Measurements from ENCODE around the gene STRBP. TPM values are rescaled to one million over a fixed set of nuclear protein-coding genes. Genes with fewer than 3 reads are reported as not detected.

The STRBP gene
- total and polyA plus RNA-seq, 12 donors, result 4.2 to 12.4 (median 8.1) TPM

GRCh38 chr9:123255718-123256117 is 12.7 kb downstream of the STRBP start:
- Histone ChIP-seq H3K9me3 (replicated peaks in 1 of 3) (no peaks in the 10 kb centered on the region), H3K27me3 (no peaks in the 10 kb centered on the region), H3K4me1 (replicated peaks in 1 of 2) (peaks cover 0 to 3% of the 10 kb centered on the region in 2 donors), H3K27ac (no peak overlapping the region), H3K36me3 (replicated peaks in 1 of 2) (no peaks in the 10 kb centered on the region), H3K4me3 (no peak overlapping the region)
- intact Hi-C loops (cut with DNase I), result no loop called here
- DNase-seq, result no peak
- WGBS, 4 donors, result 92 to 96% (median 94%) methylated on average over 3 of the region's 3 CpGs
- TF ChIP-seq POLR2A (IDR thresholded peaks at IDR 0.05), result no peak
- TF ChIP-seq, protein P1, sequence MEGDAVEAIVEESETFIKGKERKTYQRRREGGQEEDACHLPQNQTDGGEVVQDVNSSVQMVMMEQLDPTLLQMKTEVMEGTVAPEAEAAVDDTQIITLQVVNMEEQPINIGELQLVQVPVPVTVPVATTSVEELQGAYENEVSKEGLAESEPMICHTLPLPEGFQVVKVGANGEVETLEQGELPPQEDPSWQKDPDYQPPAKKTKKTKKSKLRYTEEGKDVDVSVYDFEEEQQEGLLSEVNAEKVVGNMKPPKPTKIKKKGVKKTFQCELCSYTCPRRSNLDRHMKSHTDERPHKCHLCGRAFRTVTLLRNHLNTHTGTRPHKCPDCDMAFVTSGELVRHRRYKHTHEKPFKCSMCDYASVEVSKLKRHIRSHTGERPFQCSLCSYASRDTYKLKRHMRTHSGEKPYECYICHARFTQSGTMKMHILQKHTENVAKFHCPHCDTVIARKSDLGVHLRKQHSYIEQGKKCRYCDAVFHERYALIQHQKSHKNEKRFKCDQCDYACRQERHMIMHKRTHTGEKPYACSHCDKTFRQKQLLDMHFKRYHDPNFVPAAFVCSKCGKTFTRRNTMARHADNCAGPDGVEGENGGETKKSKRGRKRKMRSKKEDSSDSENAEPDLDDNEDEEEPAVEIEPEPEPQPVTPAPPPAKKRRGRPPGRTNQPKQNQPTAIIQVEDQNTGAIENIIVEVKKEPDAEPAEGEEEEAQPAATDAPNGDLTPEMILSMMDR (IDR thresholded peaks at IDR 0.05), result no peak

DNA sequence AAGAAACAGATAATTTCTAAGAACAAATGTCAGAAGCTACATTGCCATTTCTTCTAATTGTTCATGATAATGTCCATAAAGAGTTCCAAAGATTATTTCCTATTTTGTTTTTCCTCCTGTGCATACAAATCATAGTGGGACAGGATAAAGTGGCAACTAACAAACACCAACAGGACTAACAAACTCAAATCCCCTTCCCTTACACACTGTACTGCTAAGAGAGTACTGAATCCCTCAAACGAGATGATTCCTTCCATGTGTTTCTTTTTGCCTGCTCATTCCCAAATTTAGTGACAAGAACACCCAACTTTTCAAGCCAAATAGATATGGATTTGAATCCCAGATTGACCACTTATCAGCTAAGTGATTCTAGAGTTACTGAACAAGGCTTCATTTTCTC is 15.2 kb downstream of the STRBP start:
- intact Hi-C loops (cut with DNase I), result no loop called here
- Histone ChIP-seq H3K27ac (no peak overlapping the region), H3K4me1 (replicated peaks in 1 of 2) (peaks cover 0 to 3% of the 10 kb centered on the region in 2 donors), H3K4me3 (no peak overlapping the region), H3K9me3 (replicated peaks in 1 of 3) (no peaks in the 10 kb centered on the region), H3K36me3 (replicated peaks in 1 of 2) (no peaks in the 10 kb centered on the region), H3K27me3 (no peaks in the 10 kb centered on the region)
- WGBS, 4 donors, result 88 to 100% (median 90%) methylated on average over 1 of the region's 1 CpG
- no peak for TF ChIP-seq POLR2A (IDR thresholded peaks at IDR 0.05)
- TF ChIP-seq, protein P1 (IDR thresholded peaks at IDR 0.05), result no peak
- no peak for DNase-seq

GRCh38 chr9:123251741-123252140 is 16.6 kb downstream of the STRBP start:
- no peaks in the 10 kb centered on the region for H3K9me3 ChIP-seq (replicated peaks in 1 of 3)
- H3K27me3 ChIP-seq, result no peaks in the 10 kb centered on the region
- no peak for TF ChIP-seq POLR2A (IDR thresholded peaks at IDR 0.05)
- TF ChIP-seq, protein P1 (IDR thresholded peaks at IDR 0.05), result no peak
- DNase-seq, result no peak
- no peaks in the 10 kb centered on the region for H3K36me3 ChIP-seq (replicated peaks in 1 of 2)
- H3K4me1 ChIP-seq (replicated peaks in 1 of 2), result peaks cover 0 to 3% of the 10 kb centered on the region in 2 donors
- no peak overlapping the region for H3K4me3 ChIP-seq
- intact Hi-C loops (cut with DNase I), result no loop called here
- 43 to 63% (median 61%) methylated on average over 1 of the region's 1 CpG for WGBS, 4 donors
- H3K27ac ChIP-seq, result no peak overlapping the region

DNA sequence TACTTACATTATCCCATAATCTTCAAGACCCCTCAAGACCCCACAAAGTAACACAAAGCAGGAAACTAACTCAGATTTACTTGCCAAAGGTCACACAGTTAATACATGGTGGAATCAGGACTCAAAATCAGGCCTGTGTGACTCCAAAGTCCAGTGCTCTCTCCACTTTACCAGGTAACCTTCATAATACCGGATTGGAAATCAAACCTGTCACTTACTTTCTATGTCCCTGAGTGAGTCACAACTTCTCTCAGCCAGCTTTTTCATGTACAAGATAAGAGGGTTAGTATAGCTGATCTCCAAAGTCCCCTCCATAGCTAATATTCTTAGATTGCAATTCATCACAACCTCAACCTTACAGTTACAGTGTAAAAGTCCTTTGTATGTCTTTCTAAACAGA is 17.1 kb downstream of the STRBP start:
- intact Hi-C loops (cut with DNase I), result no loop called here
- Histone ChIP-seq H3K4me3 (no peak overlapping the region), H3K4me1 (replicated peaks in 1 of 2) (peaks cover 0 to 3% of the 10 kb centered on the region in 2 donors), H3K36me3 (replicated peaks in 1 of 2) (no peaks in the 10 kb centered on the region), H3K9me3 (replicated peaks in 1 of 3) (no peaks in the 10 kb centered on the region), H3K27ac (no peak overlapping the region), H3K27me3 (no peaks in the 10 kb centered on the region)
- TF ChIP-seq POLR2A (IDR thresholded peaks at IDR 0.05), result no peak
- TF ChIP-seq, protein P1 (IDR thresholded peaks at IDR 0.05), result no peak
- 32 to 53% (median 46%) methylated on average over 1 of the region's 1 CpG for WGBS, 4 donors
- DNase-seq, result no peak
